Bronchial epithelial cell (primary cell): ENCODE data around the gene PHPT1. TPM values are rescaled to one million over a fixed set of nuclear protein-coding genes. Genes with fewer than 3 reads are reported as not detected.

Experiments used
- DNase-seq: peaks from one replicate; pipeline ENCODE4 v3.0.0-alpha.2; 2010; ENCODE audit warnings: low read depth
- FAIRE-seq: peaks from 2 replicates; lab custom pipeline; 2011; peaks lifted over from hg19 to GRCh38; lab: Jason Lieb, UNC
- H3K27me3 ChIP-seq: 2 replicates; pipeline ENCODE4 v1.5.1; 2011; ENCODE audit warnings: low read length; ENCODE audit not compliant: control insufficient read depth, insufficient read depth
- H3K36me3 ChIP-seq: 2 replicates; pipeline ENCODE4 v1.5.1; 2011; ENCODE audit warnings: low read length; ENCODE audit not compliant: control insufficient read depth, insufficient read depth
- H3K4me3 ChIP-seq: 2 replicates; pipeline ENCODE4 v1.5.1; 2011; ENCODE audit warnings: mild to moderate bottlenecking, low read depth, low read length, control low read depth
- CTCF ChIP-seq: IDR thresholded peaks from 2 replicates; pipeline ENCODE4 v1.5.1; 2011; ENCODE audit warnings: mild to moderate bottlenecking, moderate library complexity, low read length, control low read depth, inconsistent platforms; ENCODE audit not compliant: insufficient read depth, severe bottlenecking
- total RNA-seq: library from RNA; depleted of rRNA; stranded (reverse); fragments of >200 nt; gene quantifications from 2 replicates; pipeline ENCODE4 v1.2.1, GENCODE V29; 2014

The PHPT1 gene
- total RNA-seq, 1 donor from 2014 or later, result 57.9 TPM

- no peak overlapping the region for H3K4me3 ChIP-seq
- peaks cover 3% of the 10 kb centered on the region for H3K27me3 ChIP-seq
- TF ChIP-seq CTCF, result no peak
- peaks cover 10% of the 10 kb centered on the region for H3K36me3 ChIP-seq
- DNase-seq (no peak), FAIRE-seq (no peak)
Observed at GRCh38 chr9:136850866-136851775, 1.9 kb downstream of the PHPT1 start.

GRCh38 chr9:136851941-136852663 is 2.9 kb downstream of the PHPT1 start, which contains the start of gene MAMDC4:
TSS of gene MAMDC4 (plus strand) at chr9:136852346. CDS start at chr9:136852417, 71 bp downstream.
- Histone ChIP-seq H3K4me3 (no peak within 1 kb of the TSS), H3K36me3 (peaks cover 10% of the 10 kb centered on the region), H3K27me3 (no peaks in the 10 kb centered on the region)
- FAIRE-seq (no peak), DNase-seq (no peak)
- no peak for TF ChIP-seq CTCF

DNA sequence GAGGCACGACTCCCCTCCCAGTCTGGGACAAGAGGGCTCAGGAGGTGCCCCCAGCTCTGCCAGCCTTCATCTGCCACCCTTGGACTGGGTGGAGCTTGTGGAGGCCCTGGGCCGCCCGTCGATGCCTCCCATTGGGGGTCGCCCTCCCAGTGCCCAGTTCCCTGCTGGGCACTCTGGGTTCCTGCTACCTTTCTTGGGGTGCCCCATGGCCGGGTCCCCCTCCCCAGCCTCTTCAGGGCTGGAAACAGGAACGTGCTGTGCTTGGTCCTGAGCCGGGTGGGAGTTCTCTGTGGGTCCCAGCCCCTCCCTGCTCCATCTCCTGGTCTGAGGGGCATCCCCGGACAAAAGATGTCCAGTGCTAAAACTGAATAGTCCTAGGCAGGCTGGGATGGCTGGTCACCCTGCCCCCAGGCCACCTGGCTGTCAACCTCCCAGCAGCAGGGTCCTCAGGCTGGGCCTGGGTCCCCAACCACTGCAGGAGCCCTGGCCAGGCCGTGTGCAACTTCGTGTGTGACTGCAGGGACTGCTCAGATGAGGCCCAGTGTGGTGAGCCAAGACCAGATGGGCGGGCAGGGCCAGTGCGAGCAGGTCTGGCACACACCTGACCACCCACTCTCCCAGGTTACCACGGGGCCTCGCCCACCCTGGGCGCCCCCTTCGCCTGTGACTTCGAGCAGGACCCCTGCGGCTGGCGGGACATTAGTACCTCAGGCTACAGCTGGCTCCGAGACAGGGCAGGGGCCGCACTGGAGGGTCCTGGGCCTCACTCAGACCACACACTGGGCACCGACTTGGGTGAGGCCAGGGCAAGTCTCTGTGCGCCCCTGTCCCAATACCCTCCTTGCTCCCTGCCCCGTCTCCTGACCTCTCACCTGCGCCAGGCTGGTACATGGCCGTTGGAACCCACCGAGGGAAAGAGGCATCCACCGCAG is 3.7 kb downstream of the PHPT1 start:
- TF ChIP-seq CTCF, result no peak
- no peaks in the 10 kb centered on the region for H3K27me3 ChIP-seq
- DNase-seq (no peak), FAIRE-seq (no peak)
- H3K4me3 ChIP-seq, result no peak overlapping the region
- peaks cover 10% of the 10 kb centered on the region for H3K36me3 ChIP-seq

DNA sequence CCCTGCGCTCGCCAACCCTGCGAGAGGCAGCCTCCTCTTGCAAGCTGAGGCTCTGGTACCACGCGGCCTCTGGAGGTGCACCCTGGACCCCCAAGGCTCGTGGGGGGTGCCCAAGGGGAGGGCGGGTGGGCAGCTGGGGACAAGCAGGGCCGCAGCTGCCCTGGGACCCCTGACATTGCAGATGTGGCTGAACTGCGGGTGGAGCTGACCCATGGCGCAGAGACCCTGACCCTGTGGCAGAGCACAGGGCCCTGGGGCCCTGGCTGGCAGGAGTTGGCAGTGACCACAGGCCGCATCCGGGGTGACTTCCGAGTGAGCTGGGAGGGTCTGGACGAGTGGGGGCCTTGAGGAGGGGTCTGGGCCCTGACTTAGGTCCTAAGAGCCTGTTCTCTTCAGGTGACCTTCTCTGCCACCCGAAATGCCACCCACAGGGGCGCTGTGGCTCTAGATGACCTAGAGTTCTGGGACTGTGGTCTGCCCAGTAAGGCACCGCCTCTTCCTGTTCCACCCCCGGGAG is 4.4 kb downstream of the PHPT1 start:
- Histone ChIP-seq H3K36me3 (peaks cover 10% of the 10 kb centered on the region), H3K4me3 (no peak overlapping the region), H3K27me3 (no peaks in the 10 kb centered on the region)
- DNase-seq (no peak), FAIRE-seq (no peak)
- TF ChIP-seq CTCF, result no peak

GRCh38 chr9:136854113-136854841 is 5.1 kb downstream of the PHPT1 start:
- Histone ChIP-seq H3K4me3 (no peak overlapping the region), H3K36me3 (peaks cover 10% of the 10 kb centered on the region), H3K27me3 (no peaks in the 10 kb centered on the region)
- no peak for TF ChIP-seq CTCF
- FAIRE-seq (no peak), DNase-seq (no peak)
